ENCODE results near the gene FKTN. TPM values are rescaled to one million over a fixed set of nuclear protein-coding genes. Genes with fewer than 3 reads are reported as not detected.

FKTN gene
- total RNA-seq, 1 experiment from 2014 or later: 38.3 TPM

DNA sequence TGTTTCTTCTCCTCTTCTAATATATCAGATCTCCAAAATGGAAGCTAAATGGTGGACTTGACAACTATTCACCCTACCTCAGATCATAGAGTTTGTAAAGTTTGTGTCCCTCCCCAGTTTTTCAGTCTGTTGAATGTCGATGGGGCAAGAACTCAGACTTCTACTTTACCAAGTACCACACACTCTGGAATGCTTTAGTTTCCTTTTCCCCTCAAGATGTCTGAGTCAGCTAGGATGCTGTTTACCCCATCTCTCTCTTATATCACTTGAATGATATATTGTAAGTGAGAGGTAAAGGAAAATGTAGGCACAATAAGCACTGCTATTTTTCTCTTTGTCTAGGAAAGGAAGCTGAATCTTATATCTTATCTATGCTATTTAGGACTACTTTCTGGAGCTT is 78.4 kb downstream of the FKTN start:
- no TSS peak for BruUV-seq (replicated peaks)
- POLR2A ChIA-PET: no interaction called here

DNA sequence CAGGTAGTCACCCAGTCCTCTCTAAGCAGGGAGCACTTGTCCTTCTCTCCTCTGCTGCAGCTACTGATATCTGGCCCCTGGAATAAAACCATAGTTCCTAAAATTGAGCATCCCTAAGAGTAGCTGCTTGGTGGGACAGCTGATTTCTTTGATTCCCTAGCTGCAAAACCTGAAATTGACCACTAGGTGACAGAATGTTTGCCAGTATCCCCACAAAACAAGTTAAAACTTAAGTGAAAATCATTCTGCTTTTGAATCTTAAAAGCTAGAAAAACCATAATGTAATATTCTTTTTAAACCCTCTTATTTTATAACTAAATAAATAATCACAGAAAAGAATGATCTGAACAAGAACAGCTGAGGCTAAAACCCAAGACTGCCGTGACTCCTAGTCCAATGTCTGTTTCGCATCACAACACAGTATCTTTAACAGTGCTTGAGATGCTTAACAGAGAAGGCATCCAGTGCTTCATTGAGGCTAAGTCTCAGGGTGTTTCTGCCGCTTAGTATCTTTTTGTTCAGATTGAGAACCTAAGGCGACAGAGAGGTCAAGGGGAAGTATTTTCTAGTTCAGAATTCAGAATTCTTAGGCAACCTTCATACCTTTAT is 80.0 kb downstream of the FKTN start:
- Mint-ChIP-seq H3K4me1 (ENCODE audit: insufficient read depth, unreplicated experiment) (no peaks in the 10 kb centered on the region), H3K27me3 (ENCODE audit: insufficient read depth, unreplicated experiment) (no peaks in the 10 kb centered on the region), H3K4me3 (ENCODE audit: unreplicated experiment) (no peak overlapping the region), H3K36me3 (ENCODE audit: insufficient read depth, unreplicated experiment) (peaks cover 26% of the 10 kb centered on the region), H3K27ac (ENCODE audit: low read depth, unreplicated experiment) (no peak overlapping the region), H3K9me3 (ENCODE audit: unreplicated experiment) (no peaks in the 10 kb centered on the region)
- TF ChIP-seq, protein P1, sequence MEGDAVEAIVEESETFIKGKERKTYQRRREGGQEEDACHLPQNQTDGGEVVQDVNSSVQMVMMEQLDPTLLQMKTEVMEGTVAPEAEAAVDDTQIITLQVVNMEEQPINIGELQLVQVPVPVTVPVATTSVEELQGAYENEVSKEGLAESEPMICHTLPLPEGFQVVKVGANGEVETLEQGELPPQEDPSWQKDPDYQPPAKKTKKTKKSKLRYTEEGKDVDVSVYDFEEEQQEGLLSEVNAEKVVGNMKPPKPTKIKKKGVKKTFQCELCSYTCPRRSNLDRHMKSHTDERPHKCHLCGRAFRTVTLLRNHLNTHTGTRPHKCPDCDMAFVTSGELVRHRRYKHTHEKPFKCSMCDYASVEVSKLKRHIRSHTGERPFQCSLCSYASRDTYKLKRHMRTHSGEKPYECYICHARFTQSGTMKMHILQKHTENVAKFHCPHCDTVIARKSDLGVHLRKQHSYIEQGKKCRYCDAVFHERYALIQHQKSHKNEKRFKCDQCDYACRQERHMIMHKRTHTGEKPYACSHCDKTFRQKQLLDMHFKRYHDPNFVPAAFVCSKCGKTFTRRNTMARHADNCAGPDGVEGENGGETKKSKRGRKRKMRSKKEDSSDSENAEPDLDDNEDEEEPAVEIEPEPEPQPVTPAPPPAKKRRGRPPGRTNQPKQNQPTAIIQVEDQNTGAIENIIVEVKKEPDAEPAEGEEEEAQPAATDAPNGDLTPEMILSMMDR (IDR thresholded peaks at IDR 0.05; ENCODE audit: unreplicated experiment): peak; percentile 38
- BruUV-seq (replicated peaks): no TSS peak
- ChIA-PET POLR2A (no interaction called here), CTCF (interaction anchor here (0.6 to 3.4 kb wide), 23 partner anchors 10 to 984 kb away, joined by 3 to 18 read pairs (median 5); no protein-coding TSS in a partner anchor)
- no peak for DNase-seq (ENCODE audit: unreplicated experiment)
- intact Hi-C loops (cut with micrococcal nuclease): no loop called here

More for the DNA sequence above, 78.4 kb downstream of the FKTN start:
- H3K9me3 Mint-ChIP-seq (ENCODE audit: unreplicated experiment): no peaks in the 10 kb centered on the region
- CTCF ChIA-PET: interaction anchor here (0.5 to 3.4 kb wide), 12 partner anchors 11 to 1501 kb away, joined by 3 to 18 read pairs (median 4); no protein-coding TSS in a partner anchor
- peaks cover 26% of the 10 kb centered on the region for H3K36me3 Mint-ChIP-seq (ENCODE audit: insufficient read depth, unreplicated experiment)
- H3K27ac Mint-ChIP-seq (ENCODE audit: low read depth, unreplicated experiment): no peak overlapping the region
- no peaks in the 10 kb centered on the region for H3K27me3 Mint-ChIP-seq (ENCODE audit: insufficient read depth, unreplicated experiment)
- TF ChIP-seq, protein P1 (IDR thresholded peaks at IDR 0.05; ENCODE audit: unreplicated experiment): no peak
- intact Hi-C loops (cut with micrococcal nuclease): no loop called here
- no peaks in the 10 kb centered on the region for H3K4me1 Mint-ChIP-seq (ENCODE audit: insufficient read depth, unreplicated experiment)
- H3K4me3 Mint-ChIP-seq (ENCODE audit: unreplicated experiment): no peak overlapping the region
- no peak for DNase-seq (ENCODE audit: unreplicated experiment)

DNA sequence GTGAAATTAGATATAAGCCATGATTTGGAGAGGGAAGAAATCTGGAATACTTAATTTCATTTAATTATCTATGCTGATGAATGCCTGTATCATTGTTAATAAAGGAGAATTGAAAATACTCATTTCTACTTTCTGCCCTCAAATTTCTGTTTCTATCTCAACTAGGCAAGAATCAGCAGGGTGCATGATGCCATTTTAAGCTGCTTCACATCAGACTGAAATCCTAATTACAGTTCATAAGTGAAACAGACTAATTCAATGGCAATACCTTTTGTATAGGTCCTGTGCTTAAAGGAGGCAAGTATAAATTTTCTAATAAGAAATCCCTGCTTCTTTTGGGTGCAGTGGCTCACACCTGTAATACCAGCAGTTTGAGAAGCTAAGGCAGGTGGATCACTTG is 82.0 kb downstream of the FKTN start:
- intact Hi-C loops (cut with micrococcal nuclease): no loop called here
- H3K36me3 Mint-ChIP-seq (ENCODE audit: insufficient read depth, unreplicated experiment): peaks cover 23% of the 10 kb centered on the region
- H3K4me3 Mint-ChIP-seq (ENCODE audit: unreplicated experiment): no peak overlapping the region
- TF ChIP-seq, protein P1 (IDR thresholded peaks at IDR 0.05; ENCODE audit: unreplicated experiment): no peak
- H3K27me3 Mint-ChIP-seq (ENCODE audit: insufficient read depth, unreplicated experiment): no peaks in the 10 kb centered on the region
- POLR2A ChIA-PET: no interaction called here
- H3K9me3 Mint-ChIP-seq (ENCODE audit: unreplicated experiment): no peaks in the 10 kb centered on the region
- BruUV-seq (replicated peaks): no TSS peak
- no peak for DNase-seq (ENCODE audit: unreplicated experiment)
- CTCF ChIA-PET: interaction anchor here (1.1 kb wide), 2 partner anchors 8 to 31 kb away, joined by 3 read pairs; no protein-coding TSS in a partner anchor
- no peak overlapping the region for H3K27ac Mint-ChIP-seq (ENCODE audit: low read depth, unreplicated experiment)
- H3K4me1 Mint-ChIP-seq (ENCODE audit: insufficient read depth, unreplicated experiment): no peaks in the 10 kb centered on the region

DNA sequence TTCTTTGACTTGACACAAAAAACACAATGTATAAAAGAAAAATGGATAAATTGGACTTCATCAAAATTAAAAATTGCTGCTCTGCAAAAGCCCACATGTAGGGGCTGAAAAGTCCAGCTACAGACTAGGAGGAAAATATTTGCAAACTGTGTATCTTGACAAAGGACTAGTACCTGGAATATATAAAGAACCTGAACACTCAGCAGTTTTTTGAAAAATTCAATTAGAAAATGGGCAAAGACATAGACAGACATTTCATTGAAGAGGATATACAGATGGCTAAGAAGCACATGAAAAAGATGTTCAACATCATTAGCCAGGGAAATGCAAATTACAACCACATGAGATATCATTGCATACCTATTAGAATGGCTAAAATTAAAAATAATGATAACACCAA is 85.9 kb downstream of the FKTN start:
- no peaks in the 10 kb centered on the region for H3K27me3 Mint-ChIP-seq (ENCODE audit: insufficient read depth, unreplicated experiment)
- no peak overlapping the region for H3K27ac Mint-ChIP-seq (ENCODE audit: low read depth, unreplicated experiment)
- intact Hi-C loops (cut with micrococcal nuclease): no loop called here
- H3K36me3 Mint-ChIP-seq (ENCODE audit: insufficient read depth, unreplicated experiment): no peaks in the 10 kb centered on the region
- no TSS peak for BruUV-seq (replicated peaks)
- no peaks in the 10 kb centered on the region for H3K9me3 Mint-ChIP-seq (ENCODE audit: unreplicated experiment)
- CTCF ChIA-PET: interaction anchor here (0.7 kb wide), 1 partner anchor 1384 kb away, joined by 3 read pairs; no protein-coding TSS in a partner anchor
- H3K4me3 Mint-ChIP-seq (ENCODE audit: unreplicated experiment): no peak overlapping the region
- TF ChIP-seq, protein P1 (IDR thresholded peaks at IDR 0.05; ENCODE audit: unreplicated experiment): no peak
- POLR2A ChIA-PET: no interaction called here
- no peak for DNase-seq (ENCODE audit: unreplicated experiment)
- no peaks in the 10 kb centered on the region for H3K4me1 Mint-ChIP-seq (ENCODE audit: insufficient read depth, unreplicated experiment)

Measured in MCF 10A (cell line).